ENCODE data around the gene GNB1.

Gene GNB1

GRCh38 chr1:1786836-1787605, 103.9 kb downstream of the GNB1 start:
- no peak for TF ChIP-seq CTCF (IDR thresholded peaks at IDR 0.05; ENCODE audit: extremely low read depth, missing control alignments)
- no peak for DNase-seq (ENCODE audit: low spot score)

GRCh38 chr1:1785666-1786065, 105.2 kb downstream of the GNB1 start:
- no peak for DNase-seq (ENCODE audit: low spot score)
- no peak for TF ChIP-seq CTCF (IDR thresholded peaks at IDR 0.05; ENCODE audit: extremely low read depth, missing control alignments)

- TF ChIP-seq CTCF (IDR thresholded peaks at IDR 0.05; ENCODE audit: extremely low read depth, missing control alignments), result no peak
- DNase-seq (ENCODE audit: low spot score), result no peak
Measured at GRCh38 chr1:1784933-1785332, 106.0 kb downstream of the GNB1 start.

GRCh38 chr1:1783320-1783719, 107.6 kb downstream of the GNB1 start:
- no peak for TF ChIP-seq CTCF (IDR thresholded peaks at IDR 0.05; ENCODE audit: extremely low read depth, missing control alignments)
- DNase-seq (ENCODE audit: low spot score), result no peak

DNA sequence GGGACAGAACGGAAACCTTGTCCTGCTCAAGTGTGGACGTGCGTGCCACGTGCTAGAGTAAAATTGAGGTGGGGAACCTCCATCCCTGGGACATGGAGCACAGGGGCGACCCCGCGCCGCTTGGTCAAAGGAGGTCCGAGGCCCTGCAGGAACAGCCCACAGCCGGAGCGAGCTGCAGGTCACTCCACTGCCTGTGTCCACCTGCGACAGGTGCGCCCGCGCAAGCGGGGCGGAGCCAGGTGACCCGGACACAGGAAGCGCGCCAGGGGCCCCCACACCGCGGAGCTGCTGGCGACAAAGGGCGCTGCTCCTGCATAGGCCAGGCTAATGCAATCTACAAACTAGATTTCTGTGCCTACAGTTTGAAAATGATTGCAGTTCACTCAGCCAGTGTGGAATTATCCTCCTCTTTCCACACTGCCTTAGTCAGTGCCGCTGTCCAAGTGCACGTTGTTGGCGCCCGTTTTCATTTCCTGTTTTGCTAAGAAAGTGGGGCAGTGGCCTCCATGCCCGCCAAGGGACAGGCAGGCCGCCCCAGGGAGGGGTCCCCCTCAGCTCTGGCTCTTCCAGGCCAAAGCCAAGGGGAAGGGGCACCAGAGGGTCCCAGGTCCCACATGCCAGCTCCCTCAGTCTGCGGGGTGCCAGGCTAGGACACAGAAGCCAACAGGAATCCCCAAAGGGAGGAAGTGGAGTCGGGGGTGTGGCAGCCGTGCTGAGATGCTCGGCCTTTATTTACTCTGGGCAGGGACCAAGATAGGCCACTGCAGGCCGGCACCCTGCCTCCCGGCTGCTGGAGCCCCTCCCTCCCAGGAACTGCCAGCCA, 108.3 kb downstream of the GNB1 start:
- no peak for DNase-seq (ENCODE audit: low spot score)
- no peak for TF ChIP-seq CTCF (IDR thresholded peaks at IDR 0.05; ENCODE audit: extremely low read depth, missing control alignments)

DNA sequence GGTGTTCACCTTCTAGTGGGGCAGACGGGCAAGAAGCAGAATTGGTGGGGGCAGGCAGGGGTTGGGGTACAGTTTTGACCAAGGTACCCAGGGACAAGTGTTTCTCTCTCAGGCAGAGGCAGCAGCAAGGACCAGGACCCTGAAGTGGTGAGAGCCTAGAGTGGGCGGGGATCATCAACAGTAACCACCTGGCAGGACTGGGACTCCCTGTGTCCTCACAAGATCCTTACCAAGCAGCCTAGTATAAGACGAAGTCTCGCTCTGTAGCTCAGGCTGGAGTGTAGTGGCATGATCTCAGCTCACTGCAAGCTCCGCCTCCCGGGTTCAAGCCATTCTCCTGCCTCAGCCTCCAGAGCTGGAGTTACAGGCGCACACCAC, 109.4 kb downstream of the GNB1 start:
- DNase-seq (ENCODE audit: low spot score), result no peak

More for the DNA sequence above, 109.4 kb downstream of the GNB1 start:
- no peak for TF ChIP-seq CTCF (IDR thresholded peaks at IDR 0.05; ENCODE audit: extremely low read depth, missing control alignments)
